ENCODE measurements around the gene ATP6V0C. TPM values are rescaled to one million over a fixed set of nuclear protein-coding genes. Genes with fewer than 3 reads are reported as not detected.
A peak's percentile ranks its signal among the peaks of the same experiment; 100 is the strongest.

Gene ATP6V0C
- total RNA-seq, 1 experiment from 2014 or later, result 30.2 TPM

DNA sequence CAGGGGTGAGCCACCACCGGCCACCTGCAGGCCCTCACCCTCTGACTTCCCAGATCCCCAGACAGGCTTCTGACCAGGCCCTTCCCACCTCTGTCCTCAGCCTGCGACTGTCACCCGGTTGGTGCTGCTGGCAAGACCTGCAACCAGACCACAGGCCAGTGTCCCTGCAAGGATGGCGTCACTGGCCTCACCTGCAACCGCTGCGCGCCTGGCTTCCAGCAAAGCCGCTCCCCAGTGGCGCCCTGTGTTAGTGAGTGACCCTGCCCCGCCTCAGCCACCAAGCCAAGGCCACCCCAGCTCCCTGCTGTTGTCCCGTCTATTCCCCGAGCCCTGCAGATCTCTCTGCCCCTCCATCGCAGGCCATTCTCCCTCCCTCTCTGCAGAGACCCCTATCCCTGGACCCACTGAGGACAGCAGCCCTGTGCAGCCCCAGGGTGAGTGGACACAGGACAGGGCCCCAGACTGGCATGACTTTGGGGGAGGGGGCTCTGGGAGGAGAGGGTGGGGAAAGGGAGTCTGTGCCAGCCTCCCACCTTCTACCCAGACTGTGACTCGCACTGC lies 40.8 kb upstream of the ATP6V0C start:
- H3K79me2 ChIP-seq (ENCODE audit: low read length), result peaks cover 35% of the 10 kb centered on the region
- H3K9ac ChIP-seq (ENCODE audit: low read length), result peak overlapping the region; percentile 100
- H3K36me3 ChIP-seq (ENCODE audit: insufficient read depth, low read length), result no peaks in the 10 kb centered on the region
- no peak overlapping the region for H2AFZ ChIP-seq (ENCODE audit: low read length)
- H3K9me3 ChIP-seq (ENCODE audit: low read length), result no peaks in the 10 kb centered on the region
- H3K4me3 ChIP-seq (ENCODE audit: low read length), result peak overlapping the region; percentile 100; the same call in 1 of the 2 replicates
- no peaks in the 10 kb centered on the region for H3K9me2 ChIP-seq (replicated peaks; ENCODE audit: insufficient read depth, low read length)
- peak overlapping the region; percentile 91 for H3K27ac ChIP-seq (ENCODE audit: low read length)
- peaks cover 77% of the 10 kb centered on the region for H3K4me1 ChIP-seq (ENCODE audit: low read length)
- no peaks in the 10 kb centered on the region for H3K27me3 ChIP-seq (ENCODE audit: low read length)
- DNase-seq, result no peak
- H4K20me1 ChIP-seq (ENCODE audit: insufficient read depth, low read depth, low read length), result peaks cover 31% of the 10 kb centered on the region
- peak overlapping the region; percentile 96 for H3K4me2 ChIP-seq (ENCODE audit: low read depth, low read length, poor library complexity, severe bottlenecking)

DNA sequence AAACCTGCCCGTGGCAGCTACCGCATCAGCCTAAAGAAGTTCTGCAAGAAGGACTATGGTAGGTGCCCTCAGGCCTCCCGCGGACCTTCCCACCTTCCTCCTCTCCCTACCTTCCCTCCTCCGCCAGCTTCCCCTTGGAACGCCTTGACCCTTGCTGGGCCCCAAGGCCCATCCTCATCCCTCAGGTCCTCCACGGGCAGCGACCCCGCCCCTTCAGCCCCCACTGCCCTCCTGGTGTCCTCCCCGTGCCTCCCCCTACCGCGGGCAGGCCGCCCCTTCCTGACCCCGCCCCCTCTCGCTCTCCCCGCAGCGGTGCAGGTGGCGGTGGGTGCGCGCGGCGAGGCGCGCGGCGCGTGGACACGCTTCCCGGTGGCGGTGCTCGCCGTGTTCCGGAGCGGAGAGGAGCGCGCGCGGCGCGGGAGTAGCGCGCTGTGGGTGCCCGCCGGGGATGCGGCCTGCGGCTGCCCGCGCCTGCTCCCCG lies 40.3 kb upstream of the ATP6V0C start:
- Histone ChIP-seq H3K36me3 (ENCODE audit: insufficient read depth, low read length) (no peaks in the 10 kb centered on the region), H2AFZ (ENCODE audit: low read length) (no peak overlapping the region), H3K4me2 (ENCODE audit: low read depth, low read length, poor library complexity, severe bottlenecking) (peak overlapping the region; percentile 96), H3K4me3 (ENCODE audit: low read length) (peak overlapping the region; percentile 100; the same call in 1 of the 2 replicates), H3K9me3 (ENCODE audit: low read length) (no peaks in the 10 kb centered on the region), H3K9ac (ENCODE audit: low read length) (peak overlapping the region; percentile 100), H3K4me1 (ENCODE audit: low read length) (peaks cover 72% of the 10 kb centered on the region), H3K9me2 (replicated peaks; ENCODE audit: insufficient read depth, low read length) (no peaks in the 10 kb centered on the region), H4K20me1 (ENCODE audit: insufficient read depth, low read depth, low read length) (peaks cover 36% of the 10 kb centered on the region), H3K79me2 (ENCODE audit: low read length) (peaks cover 40% of the 10 kb centered on the region), H3K27ac (ENCODE audit: low read length) (peak overlapping the region; percentile 91), H3K27me3 (ENCODE audit: low read length) (no peaks in the 10 kb centered on the region)
- DNase-seq, result peak; percentile 78

DNA sequence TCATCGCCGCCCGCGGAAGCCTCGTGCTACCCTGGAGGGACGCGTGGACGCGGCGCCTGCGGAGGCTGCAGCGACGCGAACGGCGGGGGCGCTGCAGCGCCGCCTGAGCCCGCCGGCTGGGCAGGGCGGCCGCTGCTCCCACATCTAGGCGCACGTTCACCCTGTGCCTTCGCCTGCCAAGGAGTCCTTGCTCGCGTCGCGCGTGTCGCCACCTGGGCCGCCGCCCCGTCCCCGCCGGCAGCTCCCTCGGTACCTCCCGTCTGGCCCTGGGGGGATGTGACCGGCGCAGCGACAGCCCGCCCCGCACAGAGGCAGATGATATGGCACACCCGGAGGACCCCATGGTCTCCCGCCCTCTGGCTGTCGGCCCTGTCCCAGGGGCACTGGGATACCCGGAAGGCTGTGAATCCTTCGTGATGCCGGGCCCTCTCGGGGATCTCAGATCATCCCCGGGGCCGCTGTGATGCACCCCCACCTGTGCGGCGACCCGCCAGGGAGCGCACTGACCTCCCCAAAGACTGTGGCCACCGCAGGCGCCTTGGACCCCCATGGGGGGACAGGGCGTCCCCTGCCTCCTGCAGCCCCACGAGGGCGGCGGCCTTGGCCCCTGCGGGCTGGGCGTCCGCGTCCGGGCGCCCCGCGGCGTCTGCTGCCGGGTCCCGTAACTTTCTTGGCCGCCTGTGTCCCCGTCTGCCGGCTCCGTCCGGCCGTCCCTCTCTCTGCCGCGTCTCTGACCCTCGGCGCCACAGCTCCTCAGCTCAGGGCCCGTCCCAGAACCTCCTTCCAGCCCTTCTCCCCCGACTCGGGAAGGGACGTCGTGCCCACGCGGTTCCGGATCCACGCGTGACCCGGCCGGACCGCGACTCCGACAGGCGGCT lies 39.5 kb upstream of the ATP6V0C start:
- Histone ChIP-seq H3K9ac (ENCODE audit: low read length) (peak overlapping the region; percentile 100), H3K36me3 (ENCODE audit: insufficient read depth, low read length) (no peaks in the 10 kb centered on the region), H4K20me1 (ENCODE audit: insufficient read depth, low read depth, low read length) (peaks cover 38% of the 10 kb centered on the region), H3K4me3 (ENCODE audit: low read length) (peak overlapping the region; percentile 100), H3K27me3 (ENCODE audit: low read length) (no peaks in the 10 kb centered on the region), H3K9me3 (ENCODE audit: low read length) (no peaks in the 10 kb centered on the region), H3K9me2 (replicated peaks; ENCODE audit: insufficient read depth, low read length) (no peaks in the 10 kb centered on the region), H3K79me2 (ENCODE audit: low read length) (peaks cover 46% of the 10 kb centered on the region), H2AFZ (ENCODE audit: low read length) (peak overlapping the region; percentile 50; the same call in 1 of the 2 replicates), H3K4me2 (ENCODE audit: low read depth, low read length, poor library complexity, severe bottlenecking) (peak overlapping the region; percentile 99), H3K4me1 (ENCODE audit: low read length) (peaks cover 65% of the 10 kb centered on the region), H3K27ac (ENCODE audit: low read length) (peak overlapping the region; percentile 91)
- peak; percentile 83 for DNase-seq

DNA sequence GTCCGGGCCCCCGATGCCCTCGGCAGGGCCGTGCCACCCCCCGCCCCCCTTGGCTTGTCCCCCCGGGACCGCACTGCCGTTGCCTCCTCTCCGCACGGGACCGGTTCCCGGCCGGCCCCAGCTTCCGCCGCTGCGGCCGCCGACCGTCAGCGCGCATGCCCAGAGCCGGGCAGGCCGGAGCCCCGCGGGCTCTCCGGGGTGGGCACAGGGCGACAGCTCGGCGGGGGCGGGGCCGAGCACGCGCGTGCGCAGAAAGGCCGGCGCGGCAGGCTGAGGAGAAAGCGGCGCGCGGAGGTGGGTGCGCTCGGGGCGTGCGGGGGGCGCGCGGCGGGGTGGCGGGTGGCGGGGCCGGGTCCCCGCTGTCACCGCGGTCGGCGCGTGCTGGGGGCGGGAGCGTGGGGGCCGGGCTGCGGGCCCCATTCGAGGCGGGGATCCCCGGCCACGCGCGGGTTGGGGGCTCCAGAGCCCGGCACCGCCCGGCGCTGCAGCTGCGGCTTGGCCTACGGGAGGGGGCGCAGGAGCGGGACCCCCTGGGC lies 38.8 kb upstream of the ATP6V0C start, which contains the start of gene TBC1D24:
TSS of gene TBC1D24 (plus strand) at position 251 of the 536 bp plus-strand sequence. CDS start 21,022 bp downstream, outside the sequence.
- Histone ChIP-seq H3K4me3 (ENCODE audit: low read length) (peak within 1 kb of the TSS; percentile 100), H2AFZ (ENCODE audit: low read length) (peak within 1 kb of the TSS; percentile 50; the same call in 1 of the 2 replicates), H3K9me3 (ENCODE audit: low read length) (no peaks in the 10 kb centered on the region), H3K27ac (ENCODE audit: low read length) (peak within 1 kb of the TSS; percentile 91), H3K36me3 (ENCODE audit: insufficient read depth, low read length) (no peaks in the 10 kb centered on the region), H3K4me2 (ENCODE audit: low read depth, low read length, poor library complexity, severe bottlenecking) (peak within 1 kb of the TSS; percentile 99), H3K79me2 (ENCODE audit: low read length) (peaks cover 49% of the 10 kb centered on the region), H4K20me1 (ENCODE audit: insufficient read depth, low read depth, low read length) (peaks cover 38% of the 10 kb centered on the region), H3K4me1 (ENCODE audit: low read length) (peaks cover 58% of the 10 kb centered on the region), H3K9ac (ENCODE audit: low read length) (peak within 1 kb of the TSS; percentile 100), H3K27me3 (ENCODE audit: low read length) (no peaks in the 10 kb centered on the region), H3K9me2 (replicated peaks; ENCODE audit: insufficient read depth, low read length) (no peaks in the 10 kb centered on the region)
- peak; percentile 96 for DNase-seq

DNA sequence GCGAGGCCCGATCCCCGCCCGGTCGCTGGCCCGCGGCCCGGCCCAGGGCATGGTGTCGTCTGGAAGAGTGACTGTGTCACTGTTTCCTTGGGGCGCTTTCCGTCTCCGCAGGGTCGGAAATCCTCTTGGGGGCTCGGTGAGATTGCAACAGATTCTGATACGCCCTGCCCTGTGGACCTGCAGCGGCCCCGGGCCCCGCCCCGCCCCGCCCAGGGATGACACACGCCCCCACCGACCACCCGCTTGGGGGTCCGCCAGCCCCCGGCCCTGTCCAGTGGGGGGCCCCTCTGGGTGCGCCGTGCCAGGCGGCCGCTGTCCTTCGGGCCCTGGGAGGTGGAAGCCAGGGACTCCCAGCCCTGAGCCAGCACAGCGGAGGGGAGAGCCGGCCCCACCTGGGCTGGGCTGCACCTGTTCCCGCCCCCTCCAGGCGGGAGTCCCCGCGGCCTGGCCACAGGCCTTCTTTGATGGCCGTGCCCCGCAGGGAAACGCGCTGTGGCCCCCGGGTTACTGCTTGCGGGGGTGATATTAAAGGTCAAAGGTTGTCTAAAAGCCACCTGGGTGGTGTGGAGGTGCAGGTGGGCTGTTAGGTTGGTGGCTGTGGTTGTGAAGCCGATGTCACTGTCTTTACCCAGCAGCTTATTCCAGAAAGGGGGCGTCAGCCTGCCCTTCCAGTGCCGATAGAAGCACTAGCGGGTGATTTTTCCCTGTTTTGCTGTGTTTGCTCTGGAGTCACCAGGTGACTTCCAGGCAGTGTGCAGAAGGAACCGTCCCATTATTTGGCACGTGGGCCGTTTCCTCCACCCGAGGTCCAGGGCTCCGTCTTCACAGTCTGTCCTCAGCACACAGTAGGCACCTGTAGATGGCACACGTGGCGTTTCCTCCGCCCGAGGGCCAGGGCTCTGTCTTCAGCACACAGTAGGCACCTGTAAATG lies 38.1 kb upstream of the ATP6V0C start:
- Histone ChIP-seq H3K79me2 (ENCODE audit: low read length) (peaks cover 54% of the 10 kb centered on the region), H3K4me1 (ENCODE audit: low read length) (peaks cover 50% of the 10 kb centered on the region), H3K27me3 (ENCODE audit: low read length) (no peaks in the 10 kb centered on the region), H3K4me2 (ENCODE audit: low read depth, low read length, poor library complexity, severe bottlenecking) (peak overlapping the region; percentile 90), H2AFZ (ENCODE audit: low read length) (no peak overlapping the region), H3K4me3 (ENCODE audit: low read length) (peak overlapping the region; percentile 82), H3K36me3 (ENCODE audit: insufficient read depth, low read length) (no peaks in the 10 kb centered on the region), H3K9me2 (replicated peaks; ENCODE audit: insufficient read depth, low read length) (no peaks in the 10 kb centered on the region), H3K9me3 (ENCODE audit: low read length) (no peaks in the 10 kb centered on the region), H3K27ac (ENCODE audit: low read length) (0 out of 2 replicates have a peak overlapping the region, but pooled peaks have one; percentile 13), H3K9ac (ENCODE audit: low read length) (peak overlapping the region; percentile 85), H4K20me1 (ENCODE audit: insufficient read depth, low read depth, low read length) (peaks cover 38% of the 10 kb centered on the region)
- peak; percentile 79 for DNase-seq

DNA sequence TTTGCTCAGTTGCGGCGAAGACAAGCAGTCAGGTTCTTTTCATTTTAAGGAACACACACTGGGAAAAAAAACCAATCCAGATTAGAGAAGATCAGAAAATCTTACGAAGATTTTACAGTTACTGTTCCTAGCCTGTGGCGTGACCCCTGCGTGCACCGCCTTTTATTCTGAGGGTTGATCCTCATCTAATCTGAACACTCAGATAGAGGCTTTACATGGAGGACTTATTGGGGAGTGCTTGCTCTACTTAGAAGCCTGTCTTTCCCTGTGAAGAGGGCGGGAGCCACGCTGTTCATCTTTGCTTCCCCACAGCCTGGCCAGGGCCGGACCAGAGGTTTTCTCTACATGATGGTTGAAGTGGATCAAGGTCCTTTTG lies 37.4 kb upstream of the ATP6V0C start:
- Histone ChIP-seq H3K9me2 (replicated peaks; ENCODE audit: insufficient read depth, low read length) (no peaks in the 10 kb centered on the region), H3K27ac (ENCODE audit: low read length) (no peak overlapping the region), H3K9me3 (ENCODE audit: low read length) (no peaks in the 10 kb centered on the region), H3K27me3 (ENCODE audit: low read length) (no peaks in the 10 kb centered on the region), H3K79me2 (ENCODE audit: low read length) (peaks cover 59% of the 10 kb centered on the region), H3K9ac (ENCODE audit: low read length) (0 out of 2 replicates have a peak overlapping the region, but pooled peaks have one; percentile 85), H3K4me2 (ENCODE audit: low read depth, low read length, poor library complexity, severe bottlenecking) (peak overlapping the region; percentile 90), H3K4me1 (ENCODE audit: low read length) (peaks cover 44% of the 10 kb centered on the region), H3K36me3 (ENCODE audit: insufficient read depth, low read length) (no peaks in the 10 kb centered on the region), H2AFZ (ENCODE audit: low read length) (no peak overlapping the region), H4K20me1 (ENCODE audit: insufficient read depth, low read depth, low read length) (peaks cover 38% of the 10 kb centered on the region), H3K4me3 (ENCODE audit: low read length) (peak overlapping the region; percentile 82)
- DNase-seq, result no peak

DNA sequence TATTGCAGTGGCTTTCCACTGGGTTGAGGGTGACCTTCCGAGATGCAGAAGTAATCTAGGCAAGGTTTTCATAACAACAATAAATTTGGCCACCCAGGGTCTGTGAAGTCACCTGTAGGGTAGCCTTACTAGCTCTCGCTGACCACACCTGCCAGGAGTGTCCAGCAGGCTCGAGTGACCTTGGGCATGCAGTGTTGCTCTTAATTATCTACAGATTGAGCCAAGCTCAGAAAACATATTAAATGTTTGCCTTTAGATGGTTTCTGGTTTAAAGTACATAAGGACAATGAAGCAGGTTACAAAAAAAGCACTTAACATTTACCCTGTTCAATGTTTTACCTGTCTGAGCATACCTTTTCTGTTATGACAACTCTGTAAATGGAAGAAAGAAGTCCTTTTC lies 37.0 kb upstream of the ATP6V0C start:
- Histone ChIP-seq H3K4me3 (ENCODE audit: low read length) (no peak overlapping the region), H3K36me3 (ENCODE audit: insufficient read depth, low read length) (no peaks in the 10 kb centered on the region), H3K27ac (ENCODE audit: low read length) (no peak overlapping the region), H3K9me3 (ENCODE audit: low read length) (no peaks in the 10 kb centered on the region), H3K9me2 (replicated peaks; ENCODE audit: insufficient read depth, low read length) (no peaks in the 10 kb centered on the region), H4K20me1 (ENCODE audit: insufficient read depth, low read depth, low read length) (peaks cover 38% of the 10 kb centered on the region), H3K4me2 (ENCODE audit: low read depth, low read length, poor library complexity, severe bottlenecking) (no peak overlapping the region), H3K9ac (ENCODE audit: low read length) (no peak overlapping the region), H3K79me2 (ENCODE audit: low read length) (peaks cover 61% of the 10 kb centered on the region), H3K4me1 (ENCODE audit: low read length) (peaks cover 40% of the 10 kb centered on the region), H2AFZ (ENCODE audit: low read length) (no peak overlapping the region), H3K27me3 (ENCODE audit: low read length) (no peaks in the 10 kb centered on the region)
- DNase-seq, result no peak
